ENCODE measurements around the gene ARHGEF10L.

- TF ChIP-seq CTCF (IDR thresholded peaks at IDR 0.05) (no peak), EZH2phosphoT487 (IDR thresholded peaks at IDR 0.05) (no peak)
Observed at GRCh38 chr1:17724150-17724549, 184.7 kb downstream of the ARHGEF10L start.

Measured in neural progenitor cell (in vitro differentiated cells).